DMS53 treated with DMSO at 0.1 percent for 48 hours (cell line): ENCODE measurements around the gene FOXK1.

Experiments used
- DNase-seq: peaks from one replicate; lab custom pipeline; 2025; ENCODE audit not compliant: unreplicated experiment; lab: John Stamatoyannopoulos, UW

The FOXK1 gene

DNA sequence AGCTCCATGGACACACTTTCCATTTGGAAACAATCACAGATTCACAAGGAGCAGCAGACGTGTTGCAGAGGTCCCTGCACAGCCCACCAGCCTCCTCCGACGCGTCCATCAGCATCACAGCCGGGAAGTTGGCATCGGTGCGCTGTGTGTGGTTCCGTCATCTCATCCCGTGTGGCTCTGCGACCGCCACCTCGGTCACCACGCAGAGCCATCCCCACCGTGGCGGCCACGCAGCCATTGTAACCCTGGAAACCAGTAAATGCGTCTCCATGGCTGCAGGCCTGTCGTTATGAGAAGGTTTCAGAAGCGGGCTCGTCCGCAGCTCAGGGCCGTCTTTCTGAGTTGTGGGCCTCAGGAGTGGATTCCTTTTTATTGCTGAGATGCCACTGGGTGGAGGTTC is 36.0 kb downstream of the FOXK1 start:
- DNase-seq = no peak

GRCh38 chr7:4720225-4720624 is 38.1 kb downstream of the FOXK1 start:
- no peak for DNase-seq

DNA sequence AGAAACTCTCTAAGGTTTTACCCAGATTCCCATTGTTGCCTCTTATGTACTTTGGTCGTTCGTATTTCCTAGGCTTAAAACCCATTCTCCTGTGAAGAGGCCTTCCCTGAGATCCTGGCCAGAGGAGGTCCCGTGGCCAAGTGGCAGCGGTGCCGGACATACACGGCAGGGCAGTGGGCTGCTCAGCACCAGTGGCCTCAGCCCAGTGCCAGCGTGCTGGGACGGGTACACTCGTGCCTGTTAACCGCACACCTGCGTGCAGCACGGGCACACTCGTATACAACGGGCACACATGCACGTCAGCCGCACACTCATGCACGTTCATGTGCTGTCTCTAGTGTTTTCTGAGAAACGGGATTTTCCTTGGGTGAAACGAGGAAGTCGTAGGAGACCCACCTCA is 40.2 kb downstream of the FOXK1 start:
- no peak for DNase-seq

- no peak for DNase-seq
Measured at GRCh38 chr7:4722960-4723630, 41.0 kb downstream of the FOXK1 start.

DNA sequence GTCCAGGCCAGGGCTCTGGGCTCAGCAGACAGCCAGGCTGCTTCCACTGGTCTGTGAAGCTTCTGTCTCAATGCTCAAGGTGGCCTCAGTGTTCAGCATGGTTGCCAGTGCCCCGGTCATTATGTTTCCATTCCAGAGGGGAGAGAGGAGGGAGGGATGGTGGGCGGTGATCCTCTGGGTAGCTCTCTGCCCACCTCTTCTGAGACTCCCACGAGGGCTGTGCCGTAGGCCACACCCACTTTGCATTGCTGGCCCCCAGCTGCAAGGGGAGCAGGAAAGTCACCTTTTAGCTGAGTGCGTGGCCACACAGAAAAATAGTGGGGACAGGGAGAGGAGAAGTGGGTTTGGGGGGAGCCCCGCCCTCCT is 42.5 kb downstream of the FOXK1 start:
- DNase-seq = no peak

DNA sequence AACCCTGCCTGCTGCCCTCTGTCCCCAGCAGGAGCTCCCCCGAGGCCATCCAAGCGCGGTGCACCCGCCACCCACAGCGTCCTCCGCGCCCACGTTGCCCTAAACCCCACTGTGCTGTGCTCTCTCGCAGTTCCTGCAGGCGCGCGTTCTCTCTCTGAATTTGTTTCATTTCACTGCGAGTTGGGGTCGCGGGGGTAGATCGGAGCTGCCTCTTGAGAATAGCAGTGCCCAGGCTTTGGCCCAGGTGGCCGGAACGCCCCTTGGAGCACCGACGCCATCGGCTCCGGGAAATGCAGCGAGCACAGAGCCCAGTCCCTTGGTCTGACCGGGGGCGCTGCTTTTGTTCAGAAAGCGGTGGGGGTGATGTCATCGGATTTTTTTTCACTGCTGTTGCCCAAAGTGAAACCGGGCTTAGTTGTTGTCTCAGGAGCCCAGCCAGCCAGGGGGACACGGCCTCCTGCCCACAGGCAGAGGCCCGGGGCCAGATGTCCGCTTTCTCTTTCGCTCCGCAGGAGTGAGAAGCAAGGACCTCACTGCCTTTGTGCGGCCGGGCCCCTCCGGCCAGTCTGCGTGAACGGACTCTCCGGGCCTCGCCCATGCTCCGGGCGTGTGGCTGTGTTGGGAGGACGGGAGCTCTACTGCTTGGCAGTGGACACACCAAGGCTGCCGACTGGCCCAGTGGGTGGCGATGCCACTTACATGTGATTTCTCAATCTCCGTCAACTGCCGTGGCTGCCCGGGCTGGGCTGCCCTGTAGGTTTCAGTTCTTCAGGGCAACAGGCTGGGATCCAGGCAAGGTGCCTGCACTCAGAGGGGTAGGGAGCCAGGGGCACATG is 43.1 kb downstream of the FOXK1 start:
- DNase-seq = no peak

GRCh38 chr7:4725850-4726450 is 43.9 kb downstream of the FOXK1 start:
- DNase-seq = no peak

DNA sequence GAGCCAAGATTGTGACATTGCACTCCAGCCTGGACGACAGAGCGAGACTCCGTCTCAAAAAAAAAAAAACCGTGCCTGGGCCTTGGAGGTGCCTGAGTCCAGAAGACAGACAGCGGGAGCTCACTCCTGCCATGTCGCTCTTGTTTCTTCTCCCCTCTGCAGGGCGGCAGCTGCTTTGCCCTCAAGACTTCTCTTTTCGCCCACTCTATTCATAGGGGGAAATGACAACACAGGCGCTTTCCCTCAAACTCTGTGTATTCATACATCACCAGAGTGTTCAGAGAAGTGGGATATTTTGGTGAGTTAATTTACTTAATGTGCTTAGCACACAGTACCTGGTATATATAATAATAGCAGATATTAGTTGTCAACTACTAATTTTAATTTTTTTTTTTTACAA is 44.5 kb downstream of the FOXK1 start:
- no peak for DNase-seq

DNA sequence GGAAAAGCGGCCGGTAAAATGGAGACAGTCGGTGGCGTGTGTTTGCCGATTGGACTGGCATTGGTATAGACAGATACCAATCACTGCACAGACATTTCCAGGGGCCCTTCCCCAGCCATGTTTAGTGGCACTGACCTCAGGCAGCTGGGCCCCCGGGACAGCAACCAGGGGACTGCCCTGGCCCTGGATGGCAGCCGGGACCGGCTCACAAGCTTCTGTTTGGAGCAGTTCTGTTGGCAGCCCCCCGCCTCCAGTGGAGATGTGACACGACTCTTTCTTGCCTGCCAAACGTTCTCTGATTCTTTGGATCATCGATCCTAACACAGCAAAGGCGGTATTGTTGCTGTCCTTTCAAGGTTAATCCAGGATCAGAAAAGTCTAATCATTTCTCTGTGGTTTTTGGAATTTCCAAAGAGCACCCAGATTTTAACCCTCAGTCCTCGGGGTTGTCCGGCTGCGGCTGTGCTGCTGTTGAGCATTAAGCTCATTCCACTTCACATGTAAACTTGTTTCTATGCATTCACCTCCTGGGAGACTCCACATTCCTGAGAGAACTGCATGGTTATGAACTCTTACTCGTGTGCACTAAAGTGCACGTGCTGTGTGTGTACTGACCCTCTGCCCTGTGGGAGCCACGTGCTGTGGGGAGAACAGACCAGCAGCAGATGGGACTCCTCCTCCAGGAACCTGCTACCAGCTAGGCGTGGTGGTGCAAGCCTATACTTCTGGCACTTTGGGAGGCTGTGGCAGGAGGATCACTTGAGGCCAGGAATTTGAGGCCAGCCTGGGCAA is 46.0 kb downstream of the FOXK1 start:
- DNase-seq = no peak

GRCh38 chr7:4729266-4729665 is 47.2 kb downstream of the FOXK1 start:
- DNase-seq = no peak

- DNase-seq = no peak
Measured at GRCh38 chr7:4730276-4730675, 48.2 kb downstream of the FOXK1 start.

DNA sequence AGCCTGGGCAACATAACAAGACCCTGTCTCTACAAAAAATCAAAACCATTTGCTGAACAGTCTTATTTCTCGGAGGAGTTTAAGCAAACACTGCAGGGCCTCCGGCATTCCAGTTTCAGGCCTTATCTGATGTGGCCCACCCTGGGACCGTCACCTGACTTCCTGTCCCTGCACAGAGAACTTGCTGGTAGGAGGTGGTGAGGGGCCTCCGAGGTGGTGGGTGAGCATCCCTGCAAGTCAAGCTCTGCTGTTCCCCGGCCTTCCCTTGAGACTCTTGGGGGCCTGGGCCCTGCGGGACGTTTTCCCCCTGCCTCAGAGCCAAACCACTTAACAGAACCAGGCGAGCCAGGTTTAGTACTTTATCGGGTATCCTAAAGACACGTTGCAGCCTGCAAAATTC is 48.9 kb downstream of the FOXK1 start:
- no peak for DNase-seq

- DNase-seq = no peak
Measured at GRCh38 chr7:4731803-4732202, 49.7 kb downstream of the FOXK1 start.

DNA sequence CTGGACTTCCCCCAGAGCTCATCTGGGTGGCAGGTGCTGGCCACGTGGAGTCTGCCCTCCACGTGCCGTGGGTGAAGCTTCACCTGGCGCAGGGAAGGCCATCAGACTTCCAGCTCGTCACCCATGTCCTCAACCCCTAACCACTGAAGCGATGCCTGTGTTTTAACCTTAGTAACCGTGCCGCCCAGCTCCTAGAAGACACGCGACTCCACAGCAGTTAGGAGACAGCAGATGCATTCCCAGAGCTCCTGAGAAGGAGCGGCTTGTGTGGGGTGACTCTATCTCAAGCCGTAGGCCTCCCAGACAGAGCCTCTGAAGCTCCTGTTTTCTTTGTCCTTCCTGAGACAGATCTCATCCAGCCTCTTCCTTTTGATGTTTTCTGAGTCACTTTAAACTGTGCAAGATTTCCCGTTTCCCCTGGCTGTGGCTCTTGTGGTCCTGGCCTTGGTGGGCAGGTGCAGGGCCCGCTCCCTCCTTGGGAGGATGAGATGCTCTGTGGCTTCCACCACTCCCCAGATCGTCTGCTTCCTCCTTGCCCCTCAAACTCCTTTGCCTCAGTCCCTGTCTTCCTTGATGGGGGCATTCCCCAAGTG is 51.9 kb downstream of the FOXK1 start:
- no peak for DNase-seq

DNA sequence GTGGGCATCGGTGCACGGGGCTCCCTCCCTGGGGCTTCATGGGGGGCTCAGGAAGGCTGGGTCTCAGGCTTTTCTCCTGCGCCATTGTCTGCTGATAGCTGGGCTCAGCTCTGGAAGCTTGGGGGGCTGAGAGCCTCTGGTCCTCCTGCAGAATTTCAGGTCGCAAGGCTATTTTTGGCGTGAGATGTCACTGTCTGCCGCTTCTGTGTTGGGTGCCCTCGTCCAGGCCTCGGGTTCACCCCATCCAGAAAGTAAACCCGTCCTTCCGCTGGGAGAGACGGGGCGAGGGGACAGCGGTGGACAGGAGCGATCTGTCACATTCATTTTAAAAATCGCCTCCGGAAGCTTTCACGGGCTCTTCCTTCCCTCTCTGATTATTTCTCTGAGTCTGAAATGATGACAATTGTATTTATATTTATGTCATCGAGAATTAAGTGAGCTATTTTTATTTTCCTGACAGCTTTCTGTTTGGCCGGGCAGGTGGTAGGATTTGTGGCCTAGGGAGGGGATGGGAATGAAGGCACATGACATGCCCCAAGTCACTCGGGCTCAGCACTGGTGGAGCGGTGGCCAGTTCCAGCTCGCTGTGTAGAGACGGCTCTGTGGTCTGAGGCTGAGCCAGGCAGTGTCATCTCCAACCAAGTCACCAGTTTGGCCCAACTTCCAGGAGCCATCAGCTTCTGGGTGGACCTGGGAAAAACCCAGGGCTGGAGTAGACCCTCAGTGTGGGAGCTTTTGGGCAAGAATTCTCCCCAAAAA is 52.7 kb downstream of the FOXK1 start:
- no peak for DNase-seq

DNA sequence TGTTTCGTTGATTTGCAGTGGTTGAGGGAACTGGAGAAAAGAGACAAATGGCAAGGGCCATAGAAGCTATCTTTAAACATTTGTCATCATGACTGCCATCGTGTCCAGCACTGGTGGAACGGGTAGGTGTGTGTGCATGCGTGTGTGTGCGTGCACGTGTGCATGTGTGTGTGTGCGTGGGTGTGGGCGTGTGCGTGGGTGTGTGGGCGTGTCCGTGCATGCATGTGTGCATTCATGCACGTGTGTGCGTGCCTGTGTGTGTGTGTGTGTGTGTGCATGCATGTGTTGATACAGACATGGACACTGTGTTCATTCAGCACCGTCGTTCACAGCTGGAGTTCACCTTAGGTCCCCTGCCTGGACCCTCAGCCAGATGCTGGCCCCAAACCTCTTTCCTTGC is 55.2 kb downstream of the FOXK1 start:
- DNase-seq = no peak

- peak; percentile 56 for DNase-seq
Measured at GRCh38 chr7:4738711-4739527, 56.8 kb downstream of the FOXK1 start.

DNA sequence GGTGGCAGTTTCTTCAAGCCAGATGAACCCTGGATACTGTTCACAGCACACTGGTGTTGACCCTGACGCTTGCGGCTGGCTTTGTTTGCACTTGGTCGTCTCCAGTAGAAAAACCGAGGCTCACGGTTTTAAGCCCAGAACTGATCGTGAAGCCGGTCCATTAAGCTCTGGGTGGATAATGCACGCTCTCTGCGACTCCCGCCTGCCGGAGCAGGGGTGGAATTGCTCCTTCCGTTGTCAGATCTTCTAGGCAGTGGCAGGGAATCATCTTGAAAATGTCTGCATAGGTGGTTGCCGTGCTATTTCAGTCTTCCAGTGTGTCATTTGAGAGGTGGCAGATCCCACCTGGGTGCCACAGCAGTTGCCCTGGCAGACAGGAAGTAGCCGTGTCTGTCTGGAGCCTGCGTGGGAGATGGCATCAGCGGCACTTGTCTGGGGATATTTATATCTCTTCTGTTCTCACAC is 57.5 kb downstream of the FOXK1 start:
- DNase-seq = peak; percentile 62

DNA sequence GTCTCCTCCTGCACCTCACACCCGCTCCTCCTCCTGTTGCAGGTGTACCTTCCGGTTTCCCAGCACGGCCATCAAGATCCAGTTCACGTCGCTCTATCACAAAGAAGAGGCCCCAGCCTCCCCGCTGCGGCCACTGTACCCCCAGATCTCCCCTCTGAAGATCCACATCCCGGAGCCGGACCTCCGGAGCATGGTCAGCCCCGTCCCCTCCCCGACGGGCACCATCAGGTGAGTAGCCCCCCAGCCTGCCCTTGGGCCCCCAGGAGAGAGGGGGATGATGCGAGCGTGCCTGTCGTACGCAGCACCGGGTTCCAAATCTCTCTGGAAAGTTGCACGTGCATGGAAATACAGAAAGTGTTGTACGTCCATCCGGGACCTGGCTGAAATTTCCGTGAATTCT is 58.7 kb downstream of the FOXK1 start:
- no peak for DNase-seq
